ENCODE measurements around the gene ADCYAP1.

DNA sequence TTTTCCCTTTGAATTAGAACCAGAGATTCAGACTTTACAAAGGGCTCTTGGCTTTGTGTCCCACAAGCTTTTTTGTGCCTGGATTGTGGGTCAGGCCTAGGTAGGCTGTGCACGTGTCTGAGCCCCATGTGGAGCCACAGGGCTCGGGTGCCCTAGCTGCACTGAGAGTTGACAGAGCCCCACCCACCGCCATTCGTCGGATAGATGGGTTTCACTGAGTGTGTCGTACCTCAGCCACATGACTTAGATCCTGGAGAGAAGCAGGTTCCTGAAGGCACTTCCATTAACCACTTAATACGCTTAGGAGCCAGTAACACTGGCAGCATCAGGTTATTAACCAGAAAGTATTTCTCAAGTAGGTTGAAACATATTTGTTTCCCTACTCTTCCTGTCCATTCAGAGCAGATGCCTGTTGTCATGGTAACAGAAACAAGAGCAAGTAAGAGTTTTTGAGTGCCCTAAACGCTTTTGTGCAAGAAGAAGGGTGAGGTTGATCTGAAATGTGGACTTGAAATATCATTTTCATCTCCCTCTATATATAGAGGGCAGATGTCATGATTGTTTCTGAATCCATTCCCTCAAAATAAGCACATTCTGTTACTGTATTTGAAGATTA lies 30.0 kb downstream of the ADCYAP1 start:
- no peak for TF ChIP-seq CTCF (IDR thresholded peaks at IDR 0.05)
- no peak for TF ChIP-seq POLR2AphosphoS5 (IDR thresholded peaks at IDR 0.05)
- TF ChIP-seq POLR2A (IDR thresholded peaks at IDR 0.05), result no peak
- TF ChIP-seq EP300 (IDR thresholded peaks at IDR 0.05), result no peak

Data from sigmoid colon (tissue), 4 donors.